HG03565 (cell line): ENCODE data around the gene MXRA8.

Source experiments
- ATAC-seq: cut with Tn5 transposase; IDR thresholded peaks from one replicate; pipeline ENCODE4 v1.9.1; 2021; ENCODE audit warnings: mild to moderate bottlenecking, moderate library complexity; ENCODE audit not compliant: unreplicated experiment

The MXRA8 gene

GRCh38 chr1:1352786-1353388 lies 5.5 kb downstream of the MXRA8 start:
- ATAC-seq: no peak

DNA sequence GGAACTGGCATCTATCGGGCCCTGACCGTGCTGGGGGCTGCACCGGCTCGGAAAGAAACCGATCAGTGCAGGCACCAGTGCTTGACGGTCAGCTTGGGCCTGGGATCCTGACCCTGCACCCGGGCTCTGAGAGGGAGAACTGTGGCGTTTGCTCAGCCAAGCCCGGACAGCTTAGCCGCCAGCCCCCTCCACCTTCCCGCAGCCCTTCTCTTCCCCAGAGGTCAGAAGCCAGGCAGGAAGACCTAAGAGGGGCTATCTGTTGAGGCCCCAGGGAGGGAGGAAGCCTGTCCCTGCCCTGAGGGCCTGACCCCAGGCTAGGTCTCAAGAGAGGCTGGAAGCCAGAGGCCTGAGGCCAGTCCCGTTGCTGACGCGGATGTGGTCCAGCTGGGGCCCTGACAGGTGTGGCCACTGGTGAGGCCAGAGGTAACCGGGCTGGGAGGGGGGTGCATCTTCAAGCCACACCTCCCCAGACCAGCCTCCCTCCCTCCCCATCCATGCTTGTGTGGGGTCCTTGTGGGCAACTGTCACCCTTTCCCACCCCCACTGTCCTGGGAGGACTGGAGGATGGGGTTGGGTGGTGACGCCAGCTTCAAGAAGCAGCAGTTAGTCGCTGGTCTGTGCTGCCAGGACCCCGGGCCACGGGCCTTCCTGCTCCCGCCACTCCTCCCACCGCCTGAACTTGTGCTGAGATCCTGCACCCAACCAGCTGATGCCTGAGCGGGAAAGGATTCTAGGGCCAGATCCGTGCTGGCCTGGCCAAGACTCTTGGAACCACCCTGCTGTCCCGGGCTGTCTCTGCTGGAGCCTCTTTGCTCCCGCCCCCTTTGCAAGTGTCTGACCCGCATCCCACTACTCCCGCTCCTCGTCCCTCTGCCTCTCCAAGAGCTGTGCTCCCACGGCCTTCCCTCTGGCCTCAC lies 6.6 kb downstream of the MXRA8 start:
- no peak for ATAC-seq

- peak; percentile 49 for ATAC-seq
These were observed 8.9 kb downstream of the MXRA8 start, which contains the start of gene DVL1 for GRCh38 chr1:1349256-1350012. TSS of gene DVL1 (minus strand) at chr1:1349418. CDS start at chr1:1349065, 353 bp downstream.

GRCh38 chr1:1348420-1349255 lies 9.7 kb downstream of the MXRA8 start:
- peak; percentile 24 for ATAC-seq

- no peak for ATAC-seq
These were observed 10.5 kb downstream of the MXRA8 start for GRCh38 chr1:1347663-1348419.

DNA sequence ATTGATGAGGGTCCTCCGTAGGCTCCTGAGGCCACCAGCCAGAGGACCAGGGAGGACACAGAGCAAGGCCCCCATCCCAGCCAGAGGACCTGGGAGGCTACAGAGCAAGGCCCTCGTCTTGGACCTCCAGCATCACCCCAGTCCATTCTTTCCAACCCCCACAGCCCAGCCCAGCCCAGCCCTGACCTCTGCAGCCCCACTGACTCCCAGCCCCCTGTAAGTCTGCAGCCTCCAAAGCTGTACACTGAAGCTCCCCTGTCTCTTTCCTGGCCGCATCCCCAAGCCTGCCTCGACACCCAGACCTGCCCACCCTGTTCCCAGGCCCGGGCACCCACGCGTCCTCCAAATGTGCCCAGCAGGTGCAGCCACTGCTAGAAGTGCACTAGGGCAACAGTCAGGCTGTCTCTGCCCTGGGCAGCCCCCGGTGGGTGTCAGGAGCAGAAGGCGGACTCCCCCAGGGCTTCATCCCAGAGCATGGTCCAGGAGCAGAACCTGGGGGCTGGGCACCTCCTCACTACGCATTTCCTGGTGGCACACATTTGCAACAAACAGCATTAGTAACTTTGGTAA lies 11.2 kb downstream of the MXRA8 start:
- no peak for ATAC-seq

- ATAC-seq: no peak
These were observed 11.9 kb downstream of the MXRA8 start for GRCh38 chr1:1346501-1346890.

- no peak for ATAC-seq
These were observed 12.4 kb downstream of the MXRA8 start for GRCh38 chr1:1345860-1346500.

GRCh38 chr1:1345384-1345783 lies 13.0 kb downstream of the MXRA8 start:
- ATAC-seq: no peak

- no peak for ATAC-seq
These were observed 13.5 kb downstream of the MXRA8 start for GRCh38 chr1:1344655-1345361.

DNA sequence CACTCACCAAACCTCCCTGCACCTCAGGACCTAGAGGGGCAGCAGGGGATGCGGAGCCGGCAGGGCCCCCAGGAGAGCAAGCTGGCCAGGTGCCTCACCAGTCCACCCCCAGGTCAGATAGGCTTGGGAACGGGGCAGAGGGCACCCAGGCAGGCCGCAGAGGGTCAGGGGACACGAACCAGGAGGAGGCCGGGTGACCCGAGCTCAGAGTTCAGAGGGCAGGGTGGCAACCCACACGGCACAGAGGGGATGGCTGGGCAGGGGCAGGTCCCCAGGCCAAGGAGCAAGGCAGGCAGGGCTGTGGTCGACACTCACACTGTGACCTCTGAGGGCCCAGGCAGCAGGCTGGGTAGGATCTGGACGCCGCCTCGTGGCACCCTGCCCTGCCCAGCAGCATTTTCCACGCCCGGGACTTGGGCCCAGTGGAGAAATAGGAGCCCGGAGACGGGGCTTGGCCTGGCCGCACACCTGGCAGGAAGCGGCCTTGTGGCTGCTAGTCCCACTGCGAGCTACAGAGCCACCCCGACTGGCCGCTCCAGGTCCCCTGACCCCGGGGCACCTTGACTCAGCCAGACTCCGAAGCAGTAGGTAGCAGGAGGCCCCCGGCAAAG lies 14.4 kb downstream of the MXRA8 start:
- ATAC-seq: no peak

DNA sequence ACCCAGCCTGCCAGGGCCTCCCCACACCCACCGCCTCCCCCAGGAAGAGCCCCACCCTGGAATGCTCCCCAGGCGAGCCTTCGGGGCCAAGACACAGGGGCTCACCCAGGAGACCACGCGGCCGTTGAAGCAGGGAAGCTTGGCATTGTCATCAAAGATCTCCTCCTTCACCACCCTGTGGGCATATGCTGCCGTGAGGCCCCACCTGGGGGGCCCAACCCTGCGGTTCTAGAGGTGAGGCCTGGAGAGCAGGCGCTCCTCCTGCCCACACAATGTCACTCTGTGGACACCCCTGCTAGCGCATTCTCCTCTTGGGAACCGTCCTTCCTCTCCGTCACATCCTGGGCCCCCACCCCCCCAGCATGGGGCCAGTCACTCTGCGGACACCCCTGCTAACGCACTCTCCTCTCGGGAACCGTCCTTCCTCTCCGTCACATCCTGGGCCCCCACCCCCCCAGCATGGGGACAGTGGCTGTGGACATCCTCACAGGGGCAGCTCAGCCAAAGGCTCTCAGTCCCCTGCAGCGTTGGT lies 15.7 kb downstream of the MXRA8 start:
- no peak for ATAC-seq

GRCh38 chr1:1342061-1342562 lies 16.2 kb downstream of the MXRA8 start:
- ATAC-seq: no peak

GRCh38 chr1:1341549-1342021 lies 16.8 kb downstream of the MXRA8 start:
- ATAC-seq: no peak

DNA sequence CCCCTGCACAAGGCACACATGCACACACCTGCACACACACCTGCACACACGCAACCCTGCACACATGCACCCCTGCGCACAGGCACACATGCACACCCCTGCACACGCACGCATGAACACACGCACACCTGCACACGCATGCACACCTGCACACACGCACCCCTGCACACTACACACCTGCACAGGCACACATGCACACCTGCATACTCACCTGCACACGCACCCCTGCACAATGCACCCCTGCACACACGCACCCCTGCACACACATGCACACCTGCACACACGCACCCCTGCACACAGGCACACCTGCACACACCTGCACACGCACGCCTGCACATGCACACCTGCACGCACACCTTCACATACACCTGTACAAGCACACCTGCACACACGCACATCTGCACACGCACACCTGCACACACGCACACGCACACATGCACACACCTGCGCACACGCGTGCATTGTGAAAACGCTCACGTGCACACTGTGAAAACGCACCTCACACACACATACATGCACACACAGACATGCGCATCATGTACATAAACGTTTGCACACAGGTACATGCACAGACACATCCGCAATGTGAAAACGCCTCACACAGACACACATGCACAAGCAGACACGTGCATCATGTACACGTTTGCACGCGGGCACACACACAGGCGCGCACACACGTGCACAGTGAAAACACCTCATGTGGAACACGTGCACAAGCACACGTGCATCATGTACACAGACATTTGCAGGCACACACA lies 17.4 kb downstream of the MXRA8 start:
- ATAC-seq: no peak

- no peak for ATAC-seq
These were observed 18.2 kb downstream of the MXRA8 start for GRCh38 chr1:1340185-1340584.

- no peak for ATAC-seq
These were observed 20.1 kb downstream of the MXRA8 start for GRCh38 chr1:1338278-1338677.
